ELF-1 (cell line): ENCODE measurements around the gene C19orf25.

Experiments used
- DNase-seq: peaks from one replicate; pipeline ENCODE4 v3.0.0-alpha.2; 2016; ENCODE audit warnings: low read depth, low spot score

C19orf25 gene

GRCh38 chr19:1496714-1497577 lies 17.9 kb upstream of the C19orf25 start:
- DNase-seq, result no peak

- DNase-seq, result peak; percentile 72
Measured at GRCh38 chr19:1495799-1496713, 17.0 kb upstream of the C19orf25 start.

GRCh38 chr19:1495051-1495798 lies 16.2 kb upstream of the C19orf25 start:
- DNase-seq, result no peak

- no peak for DNase-seq
Measured at GRCh38 chr19:1494115-1494815, 15.2 kb upstream of the C19orf25 start.

- DNase-seq, result no peak
Measured at GRCh38 chr19:1492474-1493006, 13.5 kb upstream of the C19orf25 start.

GRCh38 chr19:1491849-1492170 lies 12.8 kb upstream of the C19orf25 start:
- DNase-seq, result no peak

- DNase-seq, result no peak
Measured at GRCh38 chr19:1491114-1491848, 12.3 kb upstream of the C19orf25 start, which contains the start of gene REEP6. Gene REEP6 (plus strand): TSS chr19:1491181. CDS start chr19:1491270, 89 bp downstream.

GRCh38 chr19:1490311-1491113 lies 11.5 kb upstream of the C19orf25 start, which contains the start of gene PCSK4:
Gene PCSK4 (minus strand): TSS chr19:1490350. CDS start chr19:1490346, 4 bp downstream.
- peak; percentile 99 for DNase-seq

GRCh38 chr19:1489463-1490310 lies 10.7 kb upstream of the C19orf25 start:
- no peak for DNase-seq

- DNase-seq, result no peak
Measured at GRCh38 chr19:1488282-1488601, 9.2 kb upstream of the C19orf25 start.

GRCh38 chr19:1487576-1488281 lies 8.7 kb upstream of the C19orf25 start:
- no peak for DNase-seq

- no peak for DNase-seq
Measured at GRCh38 chr19:1486720-1487575, 7.9 kb upstream of the C19orf25 start.

- DNase-seq, result no peak
Measured at GRCh38 chr19:1483979-1484428, 5.0 kb upstream of the C19orf25 start.

- no peak for DNase-seq
Measured at GRCh38 chr19:1483131-1483978, 4.3 kb upstream of the C19orf25 start.

- no peak for DNase-seq
Measured at GRCh38 chr19:1482361-1483130, 3.5 kb upstream of the C19orf25 start.
